HG03457 (cell line): Measurements from ENCODE around the gene HDAC5.
"Not testable (repeated sequence)": the region's sequence is repeated elsewhere in the genome, so short reads cannot be mapped to it uniquely, and the experiment has no call there.

ENCODE experiments used
- ATAC-seq: cut with Tn5 transposase; IDR thresholded peaks from one replicate; pipeline ENCODE4 v1.9.1; 2021; ENCODE audit warnings: moderate number of reproducible peaks; ENCODE audit not compliant: unreplicated experiment

HDAC5 gene

GRCh38 chr17:44037471-44037870 is 86.0 kb downstream of the HDAC5 start:
- no peak for ATAC-seq

- not testable (repeated sequence) for ATAC-seq
These were observed 88.8 kb downstream of the HDAC5 start for GRCh38 chr17:44034688-44035087.

GRCh38 chr17:44033861-44034408 is 89.5 kb downstream of the HDAC5 start:
- no peak for ATAC-seq

DNA sequence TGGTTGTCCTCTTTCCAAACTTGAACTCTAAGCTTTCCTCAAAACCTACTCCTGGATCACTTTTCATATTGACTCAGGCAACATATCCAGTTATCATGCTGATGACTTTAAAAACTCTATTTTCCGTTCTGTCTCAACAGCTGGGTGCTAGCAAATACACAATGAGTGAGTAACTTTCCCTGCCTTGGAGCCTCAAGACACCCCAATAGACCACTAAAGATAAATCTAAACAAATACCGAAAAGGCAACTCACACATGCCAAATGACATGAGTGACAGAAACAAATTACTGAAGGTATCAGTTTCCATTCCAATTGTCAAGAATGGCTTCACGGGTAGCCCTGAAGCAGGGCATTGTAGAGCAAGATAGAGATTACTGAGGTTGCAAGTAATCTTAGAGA is 93.0 kb downstream of the HDAC5 start:
- no peak for ATAC-seq

GRCh38 chr17:44029736-44030135 is 93.7 kb downstream of the HDAC5 start:
- ATAC-seq = no peak
